Uterus (tissue), 2 donors: ENCODE data around the gene CENPVL2.

ENCODE experiments used
- POLR2A ChIP-seq, 2 donors: fragments of 450-650 bp; IDR thresholded peaks; one replicate each; pipeline ENCODE4 v1.6.1; 2016; ENCODE audit warnings: antibody characterized with exemption in 2 of 2, mild to moderate bottlenecking in 1 of 2, moderate library complexity in 1 of 2
- TF ChIP-seq, protein P1 (sequence below), 4 experiments: fragments of 200-600 bp in 2 of 4; fragments of 450-650 bp in 2 of 4; sonication (generic) in 2 of 4; IDR thresholded peaks; one replicate each; pipeline ENCODE4 v1.5.1; 2016 to 2019; ENCODE audit warnings: antibody characterized with exemption in 4 of 4, mild to moderate bottlenecking in 2 of 4, moderate library complexity in 1 of 4

DNA sequence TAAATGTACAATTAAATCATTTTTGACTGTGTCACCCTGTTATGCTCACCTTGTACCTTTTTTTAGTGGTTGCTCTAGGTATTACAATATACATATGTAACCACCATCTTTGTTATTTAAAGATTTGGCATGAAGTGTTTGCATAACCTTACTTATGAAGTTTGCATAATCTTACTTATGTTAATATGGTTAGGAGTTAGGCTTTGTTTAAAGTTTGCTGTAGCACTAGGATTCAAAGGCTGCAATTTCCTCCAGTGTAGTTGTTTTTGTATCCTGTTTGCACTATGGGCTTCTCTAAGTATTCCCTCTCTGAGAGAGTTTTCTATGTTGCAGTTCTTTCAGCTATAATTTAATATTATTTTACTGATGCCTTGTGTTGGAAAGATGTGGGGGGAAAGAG is 45.6 kb upstream of the CENPVL2 start:
- TF ChIP-seq, protein P1, sequence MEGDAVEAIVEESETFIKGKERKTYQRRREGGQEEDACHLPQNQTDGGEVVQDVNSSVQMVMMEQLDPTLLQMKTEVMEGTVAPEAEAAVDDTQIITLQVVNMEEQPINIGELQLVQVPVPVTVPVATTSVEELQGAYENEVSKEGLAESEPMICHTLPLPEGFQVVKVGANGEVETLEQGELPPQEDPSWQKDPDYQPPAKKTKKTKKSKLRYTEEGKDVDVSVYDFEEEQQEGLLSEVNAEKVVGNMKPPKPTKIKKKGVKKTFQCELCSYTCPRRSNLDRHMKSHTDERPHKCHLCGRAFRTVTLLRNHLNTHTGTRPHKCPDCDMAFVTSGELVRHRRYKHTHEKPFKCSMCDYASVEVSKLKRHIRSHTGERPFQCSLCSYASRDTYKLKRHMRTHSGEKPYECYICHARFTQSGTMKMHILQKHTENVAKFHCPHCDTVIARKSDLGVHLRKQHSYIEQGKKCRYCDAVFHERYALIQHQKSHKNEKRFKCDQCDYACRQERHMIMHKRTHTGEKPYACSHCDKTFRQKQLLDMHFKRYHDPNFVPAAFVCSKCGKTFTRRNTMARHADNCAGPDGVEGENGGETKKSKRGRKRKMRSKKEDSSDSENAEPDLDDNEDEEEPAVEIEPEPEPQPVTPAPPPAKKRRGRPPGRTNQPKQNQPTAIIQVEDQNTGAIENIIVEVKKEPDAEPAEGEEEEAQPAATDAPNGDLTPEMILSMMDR (IDR thresholded peaks at IDR 0.05), result no peak
- no peak for TF ChIP-seq POLR2A (IDR thresholded peaks at IDR 0.05)
